ENCODE measurements around the gene SAMD9L. TPM values are rescaled to one million over a fixed set of nuclear protein-coding genes. Genes with fewer than 3 reads are reported as not detected.

The SAMD9L gene
- 7.6 TPM for total RNA-seq

- DNase-seq = no peak
Measured at GRCh38 chr7:93148144-93148543, at the start of gene SAMD9L. Gene SAMD9L, minus strand, starts transcription at chr7:93148385. Its CDS starts 12,414 bp downstream, at chr7:93135971.

DNA sequence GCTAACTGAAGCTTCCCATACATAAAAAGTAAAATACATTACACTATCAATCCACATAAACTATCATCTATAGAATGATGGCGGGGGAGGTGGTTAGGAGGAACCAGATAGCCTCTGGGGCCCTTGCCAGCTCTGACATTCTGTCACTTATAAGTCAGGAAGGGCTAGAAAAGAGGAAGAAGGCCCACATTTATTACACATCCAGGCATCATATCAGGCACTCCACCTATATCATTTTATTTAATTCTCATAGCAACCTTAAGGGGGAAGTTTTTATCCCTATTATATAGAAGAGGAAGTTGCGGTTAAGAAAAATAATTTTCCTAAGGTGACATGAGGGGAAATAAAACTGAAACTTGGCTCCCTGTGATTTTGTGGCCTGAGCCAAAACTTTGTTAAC is 48.2 kb upstream of the SAMD9L start:
- DNase-seq = no peak

DNA sequence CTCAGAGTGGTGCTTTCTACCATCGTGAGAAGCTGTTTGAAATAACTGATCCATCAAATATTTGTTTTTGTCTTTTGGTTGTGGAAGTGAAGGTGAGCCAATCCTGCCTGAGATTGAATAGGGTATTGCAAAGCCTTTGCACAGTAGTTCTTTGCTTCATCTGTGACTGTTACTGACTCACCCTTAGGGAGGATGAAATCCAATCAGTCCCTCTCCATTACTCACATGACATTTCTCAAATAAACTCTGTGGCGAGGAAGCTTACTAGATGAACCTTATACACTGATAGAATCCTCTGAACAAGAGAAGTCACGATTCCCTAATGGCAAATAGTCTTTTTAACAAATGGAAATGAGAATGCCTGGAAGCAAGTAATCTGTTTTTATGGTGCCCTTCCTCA is 46.2 kb upstream of the SAMD9L start:
- DNase-seq = no peak

DNA sequence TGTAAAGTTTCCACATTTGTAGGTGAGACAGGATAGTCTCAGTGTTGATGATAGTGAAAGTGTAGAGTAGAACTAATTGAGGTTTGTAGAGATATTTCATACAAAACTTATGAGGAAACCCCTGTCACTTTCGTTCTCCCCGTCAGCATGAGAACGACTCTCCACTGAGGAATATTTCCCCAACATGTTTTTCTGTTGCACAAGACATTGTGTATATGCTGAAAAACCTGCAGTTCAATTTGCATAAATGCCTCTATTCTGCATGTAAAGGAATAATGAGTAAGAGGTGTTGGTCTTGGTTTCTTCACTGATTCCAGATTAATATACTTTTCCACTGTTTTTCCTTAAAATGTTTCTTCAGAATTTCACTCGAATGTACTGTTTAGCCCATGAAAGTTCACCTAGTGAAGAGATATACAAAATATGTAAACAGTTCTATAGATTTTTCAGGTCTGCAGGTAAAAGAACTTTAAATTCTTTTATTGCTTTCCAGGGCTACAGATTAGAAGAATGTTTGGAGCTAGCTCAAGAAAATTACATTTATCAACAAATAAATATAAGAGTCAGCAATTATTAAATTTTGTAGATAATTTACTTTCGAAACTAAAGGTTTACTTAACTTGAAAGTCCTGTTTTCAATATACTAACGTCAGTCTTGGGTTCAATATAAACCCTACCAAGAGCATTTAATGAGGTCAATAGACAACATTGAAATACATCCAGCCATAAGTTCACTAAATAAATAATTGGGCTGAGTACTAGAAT is 40.9 kb upstream of the SAMD9L start:
- DNase-seq = no peak

DNA sequence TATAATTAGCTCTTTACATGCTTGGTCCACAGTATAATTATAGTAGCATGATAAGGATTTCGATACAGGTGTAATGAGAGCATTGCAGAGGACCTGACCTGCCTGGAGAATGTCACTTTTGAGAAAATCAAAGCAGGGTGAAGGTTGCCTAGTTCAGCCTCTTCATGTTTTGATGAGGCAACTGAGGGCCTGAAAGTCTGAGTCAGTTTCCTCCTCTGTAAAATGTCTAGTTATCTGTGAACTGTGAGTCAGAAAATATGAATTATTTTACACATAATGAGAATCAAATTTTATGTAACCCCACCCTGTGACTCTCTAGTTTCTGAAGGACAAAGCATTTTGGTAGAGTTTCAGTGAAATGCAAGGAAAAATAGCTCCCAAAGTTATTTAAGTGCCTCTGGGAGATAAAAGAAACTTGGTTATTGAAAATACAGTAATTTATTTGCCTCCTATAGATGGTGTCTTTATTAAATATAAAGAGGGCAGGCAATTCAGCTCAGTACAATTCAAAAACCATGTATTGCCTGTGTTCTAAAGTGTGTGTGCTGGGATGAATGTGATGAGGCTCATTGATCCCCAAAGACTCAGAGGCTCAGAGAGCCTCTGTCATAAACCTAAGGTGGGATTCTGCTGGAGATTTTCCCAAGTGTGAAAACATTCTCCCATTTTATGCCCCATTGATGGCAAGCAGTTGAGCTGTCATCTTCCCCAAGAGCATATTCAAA is 37.3 kb upstream of the SAMD9L start:
- DNase-seq = no peak

DNA sequence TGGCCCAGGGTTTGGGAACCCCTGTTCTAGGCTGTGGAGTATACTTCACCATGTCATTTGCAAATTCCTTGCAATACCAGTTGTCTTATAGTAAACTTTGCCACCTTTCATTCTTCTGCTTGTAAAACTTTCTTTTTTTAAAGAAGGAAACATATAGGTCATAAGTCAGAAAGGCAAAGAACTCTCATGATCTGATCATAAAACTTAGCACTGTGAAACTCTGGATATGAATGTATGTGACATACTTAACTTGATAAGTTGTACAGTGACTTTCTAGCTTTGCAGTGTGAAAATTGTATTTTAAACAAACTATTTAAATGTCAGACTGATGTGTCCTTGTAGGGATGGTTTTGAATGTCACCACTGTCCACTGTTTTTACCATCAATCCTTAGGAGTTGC is 31.0 kb upstream of the SAMD9L start:
- no peak for DNase-seq

DNA sequence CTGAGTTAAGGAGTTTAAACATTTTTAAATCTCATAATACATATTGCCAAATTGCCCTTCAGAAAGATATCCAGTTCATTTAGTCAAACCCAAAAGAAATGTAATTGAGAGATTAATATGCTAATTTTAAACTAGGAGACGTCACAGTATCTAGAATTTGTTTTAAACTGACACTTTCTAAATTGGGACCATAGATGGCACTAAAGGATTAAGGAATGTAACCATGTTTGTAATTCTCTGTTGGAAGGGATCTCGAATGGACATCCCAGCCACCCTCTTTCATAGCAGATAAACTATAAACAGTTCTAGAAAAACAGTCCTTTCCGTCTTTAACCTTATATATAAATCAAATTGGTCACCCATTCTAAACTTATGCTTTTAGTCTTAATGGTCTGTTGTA is 30.0 kb upstream of the SAMD9L start:
- DNase-seq = peak; percentile 41

DNA sequence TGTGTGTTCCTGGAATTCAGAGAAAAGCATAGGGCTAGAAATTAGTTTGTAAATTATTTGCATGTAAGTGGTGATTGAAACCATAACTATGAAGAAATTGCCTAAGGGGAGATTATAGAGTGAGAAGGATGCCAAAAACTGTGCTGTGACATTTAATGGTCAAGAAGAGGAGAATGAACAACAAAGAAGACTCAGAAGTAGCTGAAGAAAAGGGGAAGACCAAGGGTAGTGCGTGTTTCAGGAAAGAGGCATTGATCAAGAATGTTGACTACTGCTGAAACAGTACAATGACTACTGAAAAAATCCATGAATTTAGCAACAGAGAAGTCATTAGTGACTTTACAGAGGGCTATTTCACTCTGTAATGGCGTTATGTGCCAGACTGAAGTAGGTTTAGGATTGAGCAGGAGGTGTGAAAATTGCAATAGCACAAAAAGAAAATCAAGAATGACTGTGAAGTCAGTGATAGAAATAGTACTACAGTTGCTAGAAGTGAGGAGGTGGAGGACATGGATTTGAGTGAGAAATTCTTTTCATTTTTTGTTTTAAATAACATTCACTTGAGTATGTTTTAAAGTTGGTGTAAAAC is 28.9 kb upstream of the SAMD9L start:
- DNase-seq = no peak

DNA sequence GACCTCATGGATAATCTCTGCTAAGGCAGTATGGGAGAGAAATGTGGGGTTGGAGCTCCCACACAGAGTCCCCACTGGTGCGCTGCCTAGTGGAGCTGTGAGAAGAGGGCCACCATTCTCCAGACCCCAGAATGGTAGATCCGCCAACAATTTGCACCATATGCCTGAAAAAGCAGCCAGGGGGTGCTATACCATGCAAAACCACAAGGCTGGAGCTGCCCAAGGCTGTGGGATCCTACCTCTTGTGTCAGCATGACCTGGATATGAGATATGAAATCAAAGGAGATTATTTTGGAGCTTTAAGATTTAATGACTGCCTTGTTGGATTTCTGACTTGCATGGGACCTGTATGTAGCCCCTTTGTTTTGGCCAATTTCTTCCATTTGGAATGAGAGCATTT is 27.0 kb upstream of the SAMD9L start:
- DNase-seq = no peak

DNA sequence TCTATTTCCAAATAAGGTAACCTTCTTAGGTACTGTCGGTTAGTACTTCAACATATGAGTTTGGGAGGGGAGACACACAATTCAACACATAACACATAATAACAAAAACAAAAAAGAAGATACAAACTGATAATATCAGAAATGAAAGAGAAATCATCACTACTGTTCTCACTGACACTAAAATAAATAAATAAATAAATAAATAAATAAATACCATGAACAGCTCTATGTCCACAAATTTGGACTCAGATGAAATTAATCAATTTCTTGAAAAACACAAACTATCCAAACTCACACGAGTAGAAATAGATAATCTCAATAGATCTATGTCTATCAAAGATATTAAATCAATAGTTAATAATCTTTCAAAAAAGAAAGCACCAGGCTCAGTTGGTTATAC is 24.5 kb upstream of the SAMD9L start:
- no peak for DNase-seq

DNA sequence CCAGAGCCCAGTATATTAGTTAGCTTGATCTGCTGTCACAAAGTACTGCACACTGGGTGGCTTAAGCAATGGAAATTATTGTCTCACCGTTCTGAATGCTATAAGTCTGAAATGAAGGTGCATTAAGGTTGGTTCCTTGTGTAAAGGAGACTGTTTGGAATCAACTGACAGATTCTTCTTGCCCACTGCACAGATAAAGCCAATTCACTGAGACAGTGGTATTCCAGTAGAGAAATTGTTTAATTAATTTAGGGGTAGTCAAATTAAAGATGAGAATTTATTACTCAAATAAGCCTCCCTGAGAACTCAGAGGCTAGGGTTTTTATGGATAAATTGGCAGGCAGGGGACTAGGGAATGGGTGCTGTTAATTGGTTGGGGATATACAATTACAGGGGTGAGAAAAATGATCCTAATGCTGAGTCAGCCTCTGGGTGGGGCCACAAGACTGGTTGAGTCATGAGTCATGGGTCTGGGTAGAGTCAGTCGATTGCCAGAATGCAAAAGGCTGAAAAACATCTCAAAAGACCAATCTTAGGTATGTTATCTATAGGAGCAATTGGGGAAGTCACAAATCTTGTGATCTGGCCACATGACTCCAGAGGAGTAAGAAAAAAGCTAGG is 23.5 kb upstream of the SAMD9L start:
- no peak for DNase-seq

DNA sequence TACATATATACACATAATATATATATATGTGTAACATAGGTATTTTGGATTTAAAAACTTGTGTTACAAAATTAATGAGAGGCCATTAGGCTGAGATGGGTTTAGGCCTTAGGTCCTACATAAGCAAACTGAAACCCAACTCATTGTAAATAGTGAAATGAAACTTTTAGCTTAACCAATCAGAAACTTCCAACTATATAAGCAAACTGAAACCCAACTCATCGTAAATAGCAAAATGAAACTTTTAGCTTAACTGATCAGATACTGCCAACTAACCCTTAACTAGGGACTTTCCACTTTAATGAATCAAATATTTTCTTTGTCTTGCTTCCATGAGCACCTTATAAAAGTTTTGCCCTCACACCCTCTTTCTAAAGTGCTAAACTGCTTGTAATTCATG is 17.3 kb upstream of the SAMD9L start:
- no peak for DNase-seq

DNA sequence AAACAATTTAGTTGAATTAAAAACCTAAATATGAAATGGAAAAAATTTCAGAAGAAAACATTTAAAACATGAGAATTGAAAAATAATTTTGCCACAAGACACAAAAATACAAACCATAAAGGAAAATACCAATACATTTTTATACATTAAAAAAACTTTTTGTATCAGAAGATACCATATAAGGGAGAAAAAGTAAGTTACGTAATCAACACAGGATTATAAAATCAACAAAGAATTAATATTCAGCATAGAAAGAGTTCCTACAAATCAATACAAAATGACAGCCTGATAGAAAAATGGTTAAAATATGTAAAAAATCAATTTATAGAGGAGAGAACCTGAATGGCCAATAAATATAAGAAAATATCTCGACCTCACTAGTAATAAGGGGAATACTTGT is 16.6 kb upstream of the SAMD9L start:
- no peak for DNase-seq

DNA sequence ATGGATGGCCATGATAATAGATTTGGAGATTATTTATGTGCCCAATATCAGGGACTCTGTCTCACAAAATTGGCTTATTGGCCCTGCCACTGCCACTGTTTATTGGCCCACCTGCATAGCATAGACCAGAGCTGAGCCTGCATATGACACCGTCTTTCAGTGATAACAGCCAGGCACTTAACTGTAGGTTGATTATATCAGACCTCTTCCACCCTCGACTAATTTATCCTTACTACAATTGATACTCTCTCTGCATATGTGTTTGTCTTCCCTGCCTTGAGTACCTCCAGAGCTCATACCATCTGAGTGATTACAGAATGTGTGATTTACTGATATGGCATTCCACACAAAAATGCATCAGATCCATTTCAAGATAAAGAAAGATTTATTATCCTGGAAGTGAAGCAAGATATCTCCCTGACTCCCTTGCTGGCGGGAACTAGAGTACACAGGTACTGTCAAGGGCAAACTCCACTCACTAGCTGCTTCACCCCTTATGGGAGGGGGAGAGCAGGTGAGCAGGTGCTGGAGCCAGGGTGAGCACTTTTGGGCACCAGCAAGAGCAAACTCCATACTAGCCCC is 13.1 kb upstream of the SAMD9L start:
- no peak for DNase-seq

DNA sequence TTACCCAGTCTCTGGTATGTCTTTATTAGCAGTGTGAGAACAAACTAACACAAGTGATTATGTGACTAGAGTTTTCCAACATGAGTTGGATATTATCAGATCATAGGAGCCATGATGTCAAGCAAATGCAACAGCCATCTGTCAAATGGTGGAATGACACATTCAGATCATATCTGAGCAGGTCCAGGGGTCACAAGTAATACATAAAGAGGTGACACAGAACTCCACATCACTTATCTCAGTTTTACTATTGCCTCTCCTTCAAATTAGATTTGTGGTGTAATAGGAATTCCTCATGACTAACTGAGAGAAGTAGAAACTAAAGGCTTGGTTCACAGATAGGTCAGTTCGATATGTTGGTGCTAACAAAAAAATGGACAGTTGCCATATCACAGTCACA is 12.2 kb upstream of the SAMD9L start:
- DNase-seq = no peak

DNA sequence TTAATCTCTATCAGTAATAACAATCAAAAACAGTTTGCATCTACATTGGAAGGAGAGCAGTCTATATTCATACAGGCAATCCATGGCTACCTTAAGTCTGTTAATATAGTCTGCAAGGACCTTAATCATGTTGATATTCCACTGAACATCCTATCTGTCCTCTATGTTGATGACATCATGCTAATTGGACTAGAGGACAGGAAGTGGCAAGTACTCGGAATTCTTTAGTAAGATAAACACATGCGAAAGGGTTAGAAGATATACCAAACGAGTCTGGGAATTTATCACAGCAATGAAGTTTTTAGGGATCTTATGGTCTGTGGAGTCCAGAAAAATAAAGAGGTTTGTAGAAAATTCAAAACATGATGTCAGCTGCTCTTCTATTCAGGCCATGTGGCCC is 11.3 kb upstream of the SAMD9L start:
- no peak for DNase-seq

DNA sequence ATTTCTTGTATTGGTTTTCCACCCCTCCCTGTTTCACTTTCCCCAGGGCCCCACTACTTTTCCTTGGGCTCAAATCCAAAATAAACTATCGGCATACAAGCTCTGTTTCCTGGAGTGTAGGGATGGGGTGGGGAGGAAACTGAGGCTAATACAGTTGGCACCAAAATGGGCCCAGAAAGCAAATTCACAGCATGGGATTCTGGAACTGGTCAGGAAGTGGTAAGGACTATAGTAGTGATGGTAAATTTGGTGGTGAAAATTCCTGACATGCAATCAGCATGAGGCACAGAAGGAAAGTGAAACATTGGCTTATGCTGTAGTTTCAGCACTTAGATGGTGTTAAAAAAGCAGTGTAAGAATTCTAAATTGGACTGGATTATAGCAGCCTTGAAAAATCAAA is 8.7 kb upstream of the SAMD9L start:
- DNase-seq = no peak

GRCh38 chr7:93150200-93150835 is 2.1 kb upstream of the SAMD9L start:
- DNase-seq = no peak

DNA sequence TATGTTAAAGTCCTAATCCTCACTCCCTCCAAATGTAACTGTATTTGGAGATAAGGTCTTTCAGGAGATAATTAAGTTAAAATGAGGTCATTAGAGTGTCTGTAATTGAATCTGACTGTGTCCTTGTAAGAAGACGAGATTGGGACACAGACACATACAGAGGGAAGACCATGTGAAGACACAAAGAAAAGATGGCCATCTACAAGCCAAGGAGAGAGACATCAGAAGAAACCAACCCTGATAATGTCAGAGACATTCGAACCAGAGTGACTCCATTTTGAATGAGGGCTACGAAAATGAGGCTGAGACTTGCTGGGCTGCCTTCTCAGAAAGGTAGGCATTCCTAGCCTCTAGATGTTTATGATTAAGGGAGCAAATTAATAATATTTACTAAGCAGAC is 542 bp upstream of the SAMD9L start:
- DNase-seq = no peak

- DNase-seq = no peak
Measured at GRCh38 chr7:93147363-93147762, 822 bp downstream of the SAMD9L start.

DNA sequence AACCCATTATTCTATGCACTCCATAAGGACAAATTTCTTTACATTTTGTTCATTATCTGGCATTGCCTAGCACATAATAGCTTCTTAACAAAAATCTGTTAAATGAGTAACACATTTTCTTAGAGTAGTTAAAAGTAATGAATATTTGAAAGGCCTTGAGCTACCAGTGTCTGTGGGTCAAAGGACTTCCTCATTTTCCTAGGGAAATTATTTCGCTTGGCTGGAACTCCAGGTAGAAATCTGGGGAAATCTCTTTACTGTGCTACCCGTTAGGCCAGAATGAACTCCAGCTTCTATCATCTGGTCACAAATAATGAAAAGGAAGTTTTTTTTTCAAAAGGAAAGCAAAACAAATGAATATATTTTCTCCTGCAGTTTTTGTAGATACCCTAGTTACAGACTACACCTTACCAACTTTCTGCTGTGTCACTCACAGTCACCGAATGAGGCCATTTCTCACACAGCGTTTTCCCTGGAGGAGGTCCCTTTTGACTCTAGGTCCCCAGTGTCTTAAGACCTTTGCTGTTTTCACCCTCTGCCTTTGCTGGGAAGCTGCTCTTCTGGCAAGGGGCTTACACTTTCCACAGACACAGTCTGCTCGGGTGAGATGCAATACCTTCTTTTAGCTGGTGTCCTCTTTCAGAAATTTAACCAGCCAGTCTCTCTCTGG is 1.6 kb downstream of the SAMD9L start:
- DNase-seq = no peak

DNA sequence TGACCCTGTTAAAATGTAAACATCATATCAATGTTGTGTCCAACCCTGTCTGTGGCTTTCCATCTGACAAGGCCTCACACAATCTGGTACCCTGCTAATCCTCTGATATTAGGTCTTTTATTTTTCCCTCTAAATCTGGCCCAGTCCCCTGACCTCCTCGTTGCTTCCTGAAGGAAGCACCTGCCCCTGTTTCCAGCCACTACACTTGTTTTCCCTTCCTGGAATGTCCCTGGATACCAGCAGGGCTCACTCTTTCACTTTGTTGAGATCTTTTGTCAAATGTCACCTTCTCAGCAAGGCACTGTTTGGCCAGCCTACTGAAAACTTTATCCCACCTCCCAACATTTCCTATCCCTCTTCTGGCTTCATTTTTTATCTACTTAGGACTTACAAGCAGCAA is 2.1 kb downstream of the SAMD9L start:
- no peak for DNase-seq

Data from skin of body (tissue), 2 donors.